PFSK-1 (cell line): ENCODE data around the gene SHD.

ENCODE experiments used
- FOXP2 ChIP-seq: optimal IDR thresholded peaks from 2 replicates; pipeline ENCODE3; 2011; ENCODE audit warnings: borderline replicate concordance, control low read depth, inconsistent platforms; ENCODE audit not compliant: insufficient read depth; ENCODE audit errors: extremely low read length, extremely low read depth
- POLR2AphosphoS5 ChIP-seq: IDR thresholded peaks from 2 replicates; pipeline ENCODE4 v1.6.1; 2012; ENCODE audit warnings: low read depth, mild to moderate bottlenecking, control low read depth, low read length, moderate library complexity
- REST ChIP-seq, 2 experiments: IDR thresholded peaks; 2 replicates each; pipeline versions ENCODE4 v1.6.1 to v1.8.0; 2011 to 2012; ENCODE audit warnings: low read depth in 2 of 2, low read length in 2 of 2, control low read depth in 1 of 2, inconsistent platforms in 1 of 2, mild to moderate bottlenecking in 1 of 2, moderate library complexity in 1 of 2; ENCODE audit not compliant: insufficient read depth in 1 of 2
- SIN3A ChIP-seq: IDR thresholded peaks from 2 replicates; pipeline ENCODE4 v1.6.1; 2012; ENCODE audit warnings: mild to moderate bottlenecking, low read length, moderate library complexity, borderline replicate concordance; ENCODE audit not compliant: insufficient read depth
- TAF1 ChIP-seq: IDR thresholded peaks from 2 replicates; pipeline ENCODE4 v1.6.1; 2012; ENCODE audit warnings: low read length, control low read depth, borderline replicate concordance; ENCODE audit not compliant: insufficient read depth

GRCh38 chr19:4258181-4258580 lies 20.9 kb upstream of the SHD start:
- no peak for TF ChIP-seq REST (IDR thresholded peaks at IDR 0.05; ENCODE audit: insufficient read depth in 1 of 2, low read depth in 2 of 2, low read length in 2 of 2)
- no peak for TF ChIP-seq POLR2AphosphoS5
- no peak for TF ChIP-seq SIN3A
- no peak for TF ChIP-seq FOXP2
- TF ChIP-seq TAF1: no peak
